ENCODE results near the gene CDH6.

- TF ChIP-seq CTCF (IDR thresholded peaks at IDR 0.05; ENCODE audit: borderline replicate concordance, extremely low read depth, low read length, poor library complexity, severe bottlenecking) (no peak), EZH2 (IDR thresholded peaks at IDR 0.05; ENCODE audit: borderline replicate concordance, low read depth, low read length, severe bottlenecking) (no peak)
Observed at GRCh38 chr5:31213705-31214121, 20.2 kb downstream of the CDH6 start.

Measured in DND-41 (cell line).